Chondrocyte (in vitro differentiated cells): ENCODE results near the gene STAP2. TPM values are rescaled to one million over a fixed set of nuclear protein-coding genes. Genes with fewer than 3 reads are reported as not detected.

Experiments used
- DNase-seq: peaks from one replicate; pipeline ENCODE4 v3.0.0; 2021; ENCODE audit warnings: mixed read lengths, low spot score
- H3K27ac Mint-ChIP-seq: one replicate; pipeline ENCODE4 v1.8.0; 2021; ENCODE audit warnings: mild to moderate bottlenecking, moderate library complexity, mixed read lengths; ENCODE audit not compliant: unreplicated experiment
- H3K27me3 Mint-ChIP-seq: 2 replicates; pipeline ENCODE4 v1.8.0; 2021; ENCODE audit warnings: low read depth, mixed read lengths
- H3K36me3 Mint-ChIP-seq: 2 replicates; pipeline ENCODE4 v1.8.0; 2021; ENCODE audit warnings: low read depth, mixed read lengths
- H3K4me1 Mint-ChIP-seq: 2 replicates; pipeline ENCODE4 v1.8.0; 2021; ENCODE audit warnings: low read depth, mild to moderate bottlenecking, mixed read lengths
- H3K4me3 Mint-ChIP-seq: one replicate; pipeline ENCODE4 v1.8.0; 2021; ENCODE audit warnings: mild to moderate bottlenecking, moderate library complexity, mixed read lengths; ENCODE audit not compliant: unreplicated experiment
- H3K9me3 Mint-ChIP-seq: 2 replicates; pipeline ENCODE4 v1.8.0; 2021; ENCODE audit warnings: low read depth, mixed read lengths
- CTCF ChIP-seq: fragments of 200-600 bp; sonication (generic); IDR thresholded peaks from 2 replicates; pipeline ENCODE4 v1.5.0; 2021; ENCODE audit warnings: antibody characterized with exemption, mild to moderate bottlenecking, moderate library complexity
- total RNA-seq: library from RNA; stranded (reverse); gene quantifications from 3 replicates; pipeline ENCODE4 v1.2.1, GENCODE V29; 2021

STAP2 gene
- total RNA-seq, 1 donor from 2014 or later = 0.85 TPM

GRCh38 chr19:4362101-4362828 lies 23.6 kb upstream of the STAP2 start:
- Mint-ChIP-seq H3K27me3 (no peaks in the 10 kb centered on the region), H3K4me3 (no peak overlapping the region), H3K9me3 (no peaks in the 10 kb centered on the region), H3K27ac (peak overlapping the region; percentile 32), H3K4me1 (peaks cover 7% of the 10 kb centered on the region), H3K36me3 (peaks cover 5% of the 10 kb centered on the region)
- no peak for TF ChIP-seq CTCF
- DNase-seq = peak; percentile 87

DNA sequence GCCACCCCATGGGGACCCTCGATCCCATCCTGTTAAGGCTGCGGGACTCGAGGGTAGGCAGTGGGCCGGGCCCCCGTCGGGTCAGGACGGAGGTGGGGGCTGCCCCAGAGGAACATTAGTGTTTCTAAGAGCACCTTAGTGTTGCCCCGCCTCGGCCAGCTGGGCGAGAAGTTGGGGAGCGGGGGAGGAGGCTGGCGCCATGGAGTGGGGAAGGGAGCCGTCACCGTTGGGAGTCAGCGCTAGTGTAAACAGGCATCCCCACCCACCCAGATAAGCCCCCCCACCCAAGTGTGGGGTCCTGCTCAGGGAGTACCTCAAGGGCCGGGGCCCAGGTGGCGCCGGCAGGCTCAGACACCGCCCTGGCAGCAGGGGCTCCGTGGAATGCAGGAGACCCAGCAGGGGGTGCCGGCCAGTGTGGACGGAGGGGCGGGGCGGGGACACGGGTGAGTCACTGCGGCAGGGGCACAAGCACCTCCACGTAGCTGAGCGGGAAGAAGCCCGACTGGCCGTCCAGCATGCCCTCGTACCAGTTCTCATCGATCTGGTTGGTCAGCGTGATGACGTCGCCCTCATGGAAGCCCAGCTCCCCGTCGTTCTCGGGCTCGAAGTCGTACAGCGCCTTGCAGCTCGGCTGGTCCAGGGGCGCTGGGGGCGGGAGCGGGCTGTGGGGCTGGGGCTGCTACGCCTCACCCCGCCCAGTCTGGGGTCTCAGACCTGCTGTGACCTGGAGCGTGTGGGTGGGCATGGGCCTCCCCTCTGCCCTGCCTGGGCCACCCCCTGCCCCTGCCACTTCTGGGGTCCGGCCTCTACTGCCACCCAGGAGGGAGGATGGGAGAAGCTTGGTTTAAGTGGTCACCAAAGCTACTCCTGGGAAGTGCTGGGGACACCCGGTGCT lies 22.8 kb upstream of the STAP2 start:
- Mint-ChIP-seq H3K27ac (no peak overlapping the region), H3K36me3 (peaks cover 5% of the 10 kb centered on the region), H3K4me3 (no peak overlapping the region), H3K27me3 (no peaks in the 10 kb centered on the region), H3K4me1 (peaks cover 7% of the 10 kb centered on the region), H3K9me3 (no peaks in the 10 kb centered on the region)
- TF ChIP-seq CTCF = no peak
- DNase-seq = peak; percentile 86

DNA sequence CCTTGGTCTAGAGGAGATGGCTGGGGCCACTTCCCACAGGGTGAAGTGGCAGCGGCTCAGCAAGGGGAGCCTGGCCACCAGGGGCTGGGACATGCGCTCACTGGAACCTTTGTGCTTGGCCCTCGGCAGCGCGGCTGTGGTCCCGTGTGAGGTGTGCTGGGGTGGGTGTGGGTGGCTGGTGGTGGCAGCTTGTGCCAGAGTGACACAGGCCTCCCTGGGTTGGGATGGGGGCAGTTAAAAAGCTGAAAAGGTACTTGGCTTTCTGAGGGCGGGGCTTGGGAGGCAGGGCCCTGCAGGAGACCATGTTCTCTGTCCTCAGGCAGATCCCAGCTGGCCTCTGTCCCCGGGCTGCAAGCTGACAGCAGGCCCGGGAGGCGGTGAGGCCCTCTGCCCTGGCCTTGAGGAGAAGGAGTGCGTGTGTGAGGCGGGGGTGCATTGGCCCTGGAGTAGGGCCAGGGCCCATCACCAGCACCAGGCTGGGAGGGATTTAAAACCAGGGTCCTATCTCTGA lies 22.1 kb upstream of the STAP2 start:
- no peaks in the 10 kb centered on the region for H3K9me3 Mint-ChIP-seq
- H3K27ac Mint-ChIP-seq = no peak overlapping the region
- H3K27me3 Mint-ChIP-seq = no peaks in the 10 kb centered on the region
- no peak for TF ChIP-seq CTCF
- no peak overlapping the region for H3K4me3 Mint-ChIP-seq
- DNase-seq = peak; percentile 85
- H3K36me3 Mint-ChIP-seq = peaks cover 5% of the 10 kb centered on the region
- H3K4me1 Mint-ChIP-seq = peaks cover 7% of the 10 kb centered on the region

GRCh38 chr19:4360081-4360569 lies 21.5 kb upstream of the STAP2 start:
- Mint-ChIP-seq H3K27me3 (no peaks in the 10 kb centered on the region), H3K36me3 (peaks cover 5% of the 10 kb centered on the region), H3K4me3 (no peak overlapping the region), H3K27ac (no peak overlapping the region), H3K9me3 (no peaks in the 10 kb centered on the region), H3K4me1 (peaks cover 7% of the 10 kb centered on the region)
- DNase-seq = no peak
- no peak for TF ChIP-seq CTCF

GRCh38 chr19:4359627-4360000 lies 21.0 kb upstream of the STAP2 start:
- Mint-ChIP-seq H3K4me3 (no peak overlapping the region), H3K27ac (peak overlapping the region; percentile 17), H3K27me3 (no peaks in the 10 kb centered on the region), H3K4me1 (peaks cover 7% of the 10 kb centered on the region), H3K36me3 (peaks cover 5% of the 10 kb centered on the region), H3K9me3 (no peaks in the 10 kb centered on the region)
- no peak for DNase-seq
- TF ChIP-seq CTCF = no peak
